Endothelial cell of umbilical vein (primary cell): ENCODE results near the gene CTDP1. TPM values are rescaled to one million over a fixed set of nuclear protein-coding genes. Genes with fewer than 3 reads are reported as not detected.

Experiments used
- BruUV-seq: library from RNA; stranded (reverse); fragments of 400-500 nt; replicated peaks from 2 replicates; lab custom pipeline; 2021; lab: Mats Ljungman, UMichigan
- CTCF ChIA-PET: fragments of 300-600, 350-600 bp; sonication (Branson Sonifier 250); formaldehyde crosslinking; loops from one replicate; lab custom pipeline; 2021; ENCODE audit warnings: antibody characterized with exemption, inconsistent platforms; lab: Charles Lee
- POLR2A ChIA-PET: fragments of 300-600, 350-600 bp; sonication (Branson Sonifier 250); formaldehyde crosslinking; loops from one replicate; lab custom pipeline; 2021; ENCODE audit warnings: antibody characterized with exemption, inconsistent platforms; lab: Charles Lee
- DNase-seq: peaks from one replicate; pipeline ENCODE4 v3.0.0-alpha.2; 2011; ENCODE audit warnings: low read depth, low spot score
- FAIRE-seq: peaks from 2 replicates; lab custom pipeline; 2011; peaks lifted over from hg19 to GRCh38; lab: Jason Lieb, UNC
- H2AFZ ChIP-seq: 2 replicates; pipeline ENCODE4 v1.6.0; 2012; ENCODE audit warnings: low read depth, low read length, control low read depth, inconsistent platforms
- H3K27ac ChIP-seq: 2 replicates; pipeline ENCODE4 v1.5.1; 2011; ENCODE audit warnings: low read depth, mild to moderate bottlenecking, control low read depth, low read length, moderate library complexity; ENCODE audit not compliant: insufficient read depth
- H3K27me3 ChIP-seq, 2 experiments: 2 replicates each; pipeline versions ENCODE4 v1.6.0 to v1.6.1; 2011; ENCODE audit warnings: low read length in 2 of 2, mixed read lengths in 1 of 2; ENCODE audit not compliant: control insufficient read depth in 2 of 2, insufficient read depth in 2 of 2
- H3K36me3 ChIP-seq, 2 experiments: 2 replicates in 1 of 2; 3 replicates in 1 of 2; pipeline ENCODE4 v1.5.1; 2011; ENCODE audit warnings: low read length in 2 of 2, mild to moderate bottlenecking in 1 of 2, moderate library complexity in 1 of 2; ENCODE audit not compliant: control insufficient read depth in 2 of 2, insufficient read depth in 2 of 2; ENCODE audit errors: extremely low read depth in 1 of 2
- H3K4me1 ChIP-seq: 3 replicates; pipeline ENCODE4 v1.5.1; 2011; ENCODE audit warnings: mild to moderate bottlenecking, low read length; ENCODE audit not compliant: control insufficient read depth, insufficient read depth; ENCODE audit errors: extremely low read depth
- H3K4me2 ChIP-seq: 2 replicates; pipeline ENCODE4 v1.6.1; 2011; ENCODE audit warnings: low read length, control low read depth, mixed read lengths; ENCODE audit not compliant: insufficient read depth
- H3K4me3 ChIP-seq, 3 experiments: fragments of 200-600 bp in 1 of 3; sonication (generic), shearing (Covaris generic) in 1 of 3; replicated peaks in 1 of 3; 2 replicates each; pipeline ENCODE4 v1.5.1; 2011 to 2016; ENCODE audit warnings: control low read depth in 3 of 3, low read length in 3 of 3, mild to moderate bottlenecking in 2 of 3, inconsistent platforms in 1 of 3, low read depth in 1 of 3, moderate library complexity in 1 of 3; ENCODE audit not compliant: insufficient read depth in 1 of 3
- H3K79me2 ChIP-seq: 2 replicates; pipeline ENCODE4 v1.6.0; 2012; ENCODE audit warnings: low read length, inconsistent platforms; ENCODE audit not compliant: control insufficient read depth, insufficient read depth
- H3K9ac ChIP-seq: replicated peaks from 2 replicates; pipeline ENCODE3; 2011; ENCODE audit warnings: low read length, control low read depth; ENCODE audit not compliant: insufficient read depth; ENCODE audit errors: extremely low read depth
- H3K9me1 ChIP-seq: replicated peaks from 3 replicates; pipeline ENCODE4 v1.6.0; 2011; ENCODE audit warnings: mild to moderate bottlenecking, low read length; ENCODE audit not compliant: control insufficient read depth, insufficient read depth; ENCODE audit errors: extremely low read depth
- H3K9me3 ChIP-seq: replicated peaks from 2 replicates; pipeline ENCODE4 v1.5.1; 2012; ENCODE audit warnings: low read length, inconsistent platforms; ENCODE audit not compliant: control insufficient read depth, insufficient read depth
- H4K20me1 ChIP-seq: replicated peaks from 2 replicates; pipeline ENCODE3; 2011; ENCODE audit warnings: mild to moderate bottlenecking, low read length; ENCODE audit not compliant: control insufficient read depth, insufficient read depth; ENCODE audit errors: extremely low read depth
- EZH2 ChIP-seq: IDR thresholded peaks from 2 replicates; pipeline ENCODE4 v1.6.1; 2012; ENCODE audit warnings: borderline replicate concordance, low read depth, mild to moderate bottlenecking, moderate library complexity, low read length, inconsistent platforms; ENCODE audit not compliant: severe bottlenecking
- FOS ChIP-seq: IDR thresholded peaks from 2 replicates; pipeline ENCODE4 v1.6.1; 2011; ENCODE audit warnings: mild to moderate bottlenecking, low read length, moderate library complexity, borderline replicate concordance; ENCODE audit not compliant: insufficient read depth
- GATA2 ChIP-seq: IDR thresholded peaks from 2 replicates; pipeline ENCODE4 v1.7.0; 2011; ENCODE audit warnings: low read depth, mild to moderate bottlenecking, moderate library complexity, mixed read lengths, low read length; ENCODE audit not compliant: insufficient read length, insufficient read depth
- JUN ChIP-seq: IDR thresholded peaks from 2 replicates; pipeline ENCODE4 v1.6.1; 2011; ENCODE audit warnings: borderline replicate concordance, low read depth; ENCODE audit not compliant: insufficient read length, insufficient read depth
- MYC ChIP-seq: IDR thresholded peaks from one replicate; pipeline ENCODE4 v1.6.1; 2011; ENCODE audit warnings: mild to moderate bottlenecking, low read depth, low read length
- POLR2A ChIP-seq: IDR thresholded peaks from 2 replicates; pipeline ENCODE4 v1.6.1; 2012; ENCODE audit warnings: low read depth, mild to moderate bottlenecking, control low read depth, low read length
- POLR2AphosphoS5 ChIP-seq: IDR thresholded peaks from 2 replicates; pipeline ENCODE4 v1.6.1; 2012; ENCODE audit warnings: low read depth, mild to moderate bottlenecking, control low read depth, low read length, moderate library complexity; ENCODE audit not compliant: insufficient read depth
- dilution Hi-C: fragments of 300-500 bp; cut with MboI; formaldehyde crosslinking; loops from one replicate; pipeline ENCODE4 v1.15.0; 2019; ENCODE audit warnings: low sequenced_read_pairs; ENCODE audit not compliant: extremely low pct_ligation_motif_present
- intact Hi-C: fragments of 100-400 bp; cut with micrococcal nuclease; formaldehyde crosslinking; loops from one replicate; pipeline ENCODE4 v1.10.0; 2022
- polyA plus RNA-seq, 4 experiments: library from polyadenylated mRNA; depleted of rRNA in 3 of 4; stranded (reverse) in 3 of 4; unstranded in 1 of 4; fragments of >200 nt; gene quantifications; 2 replicates each; pipeline versions ENCODE4 v1.2.1 to v1.2.3, GENCODE V29; 2011 to 2012; ENCODE audit warnings: missing spikeins in 1 of 4
- total RNA-seq: library from RNA; stranded (reverse); gene quantifications from 2 replicates; pipeline ENCODE4 v1.2.3, GENCODE V29; 2021
- TF ChIP-seq, protein P1 (sequence below), 2 donors: IDR thresholded peaks; 1 replicate in 1 of 2; 2 replicates in 1 of 2; pipeline ENCODE4 v1.5.1; 2011; ENCODE audit warnings: low read length in 2 of 2, mild to moderate bottlenecking in 2 of 2, moderate library complexity in 2 of 2, control low read depth in 1 of 2, inconsistent platforms in 1 of 2, low read depth in 1 of 2; ENCODE audit not compliant: insufficient read depth in 1 of 2; ENCODE audit errors: extremely low read depth in 1 of 2
- TF ChIP-seq, protein P2 (sequence below): IDR thresholded peaks from 2 replicates; pipeline ENCODE4 v1.6.1; 2011; ENCODE audit not compliant: insufficient read depth, insufficient read length

The CTDP1 gene
- total and polyA plus RNA-seq, 2 donors (not counting 3 experiments of a cell fraction or from before 2014, with no cell fraction given), result 15.3 to 27.6 TPM

DNA sequence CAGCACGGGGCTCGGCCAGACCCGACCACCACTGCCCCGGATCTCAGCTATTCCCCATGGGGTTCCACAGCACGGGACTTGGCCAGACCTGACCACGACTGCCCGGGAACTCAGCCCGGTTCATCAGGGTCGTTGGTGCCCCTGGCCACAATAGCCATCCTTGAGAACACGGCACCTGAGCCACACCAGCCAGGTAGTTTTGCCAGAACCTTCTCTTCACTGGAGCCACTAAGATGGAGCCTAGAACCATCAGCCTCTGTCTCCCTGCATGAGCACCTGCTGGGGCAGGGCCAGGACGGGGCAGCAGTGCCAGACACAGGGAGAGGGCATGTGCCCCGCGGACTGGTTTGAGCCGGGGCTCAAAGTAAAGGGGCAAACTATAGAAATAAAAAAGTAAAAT, 106.7 kb downstream of the CTDP1 start:
- H4K20me1 ChIP-seq, result no peaks in the 10 kb centered on the region
- ChIA-PET POLR2A (no interaction called here), CTCF (no interaction called here)
- H3K9me3 ChIP-seq, result no peaks in the 10 kb centered on the region
- no peaks in the 10 kb centered on the region for H3K36me3 ChIP-seq
- no peaks in the 10 kb centered on the region for H3K79me2 ChIP-seq
- no peak overlapping the region for H2AFZ ChIP-seq
- TF ChIP-seq POLR2AphosphoS5 (no peak), POLR2A (no peak), GATA2 (no peak), FOS (no peak), EZH2 (no peak), JUN (no peak), MYC (no peak)
- TF ChIP-seq, protein P1, sequence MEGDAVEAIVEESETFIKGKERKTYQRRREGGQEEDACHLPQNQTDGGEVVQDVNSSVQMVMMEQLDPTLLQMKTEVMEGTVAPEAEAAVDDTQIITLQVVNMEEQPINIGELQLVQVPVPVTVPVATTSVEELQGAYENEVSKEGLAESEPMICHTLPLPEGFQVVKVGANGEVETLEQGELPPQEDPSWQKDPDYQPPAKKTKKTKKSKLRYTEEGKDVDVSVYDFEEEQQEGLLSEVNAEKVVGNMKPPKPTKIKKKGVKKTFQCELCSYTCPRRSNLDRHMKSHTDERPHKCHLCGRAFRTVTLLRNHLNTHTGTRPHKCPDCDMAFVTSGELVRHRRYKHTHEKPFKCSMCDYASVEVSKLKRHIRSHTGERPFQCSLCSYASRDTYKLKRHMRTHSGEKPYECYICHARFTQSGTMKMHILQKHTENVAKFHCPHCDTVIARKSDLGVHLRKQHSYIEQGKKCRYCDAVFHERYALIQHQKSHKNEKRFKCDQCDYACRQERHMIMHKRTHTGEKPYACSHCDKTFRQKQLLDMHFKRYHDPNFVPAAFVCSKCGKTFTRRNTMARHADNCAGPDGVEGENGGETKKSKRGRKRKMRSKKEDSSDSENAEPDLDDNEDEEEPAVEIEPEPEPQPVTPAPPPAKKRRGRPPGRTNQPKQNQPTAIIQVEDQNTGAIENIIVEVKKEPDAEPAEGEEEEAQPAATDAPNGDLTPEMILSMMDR (IDR thresholded peaks at IDR 0.05; ENCODE audit: extremely low read depth in 1 of 2, insufficient read depth in 1 of 2, low read depth in 1 of 2, low read length in 2 of 2), result no peak
- TF ChIP-seq, protein P2, sequence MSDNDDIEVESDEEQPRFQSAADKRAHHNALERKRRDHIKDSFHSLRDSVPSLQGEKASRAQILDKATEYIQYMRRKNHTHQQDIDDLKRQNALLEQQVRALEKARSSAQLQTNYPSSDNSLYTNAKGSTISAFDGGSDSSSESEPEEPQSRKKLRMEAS, result no peak
- H3K9me1 ChIP-seq, result no peaks in the 10 kb centered on the region
- no peaks in the 10 kb centered on the region for H3K4me1 ChIP-seq
- H3K4me2 ChIP-seq, result no peak overlapping the region
- intact Hi-C loops (no loop called here), dilution Hi-C loops (no loop called here)
- H3K9ac ChIP-seq, result no peak overlapping the region
- H3K27ac ChIP-seq, result no peak overlapping the region
- no peak overlapping the region for H3K4me3 ChIP-seq
- FAIRE-seq (no peak), DNase-seq (no peak)
- peaks cover 15% of the 10 kb centered on the region in 2 experiments for H3K27me3 ChIP-seq
- BruUV-seq, result no TSS peak
